ENCODE data around the gene CPT2.

The CPT2 gene

GRCh38 chr1:53258216-53258615 is 61.6 kb downstream of the CPT2 start:
- in situ Hi-C loops (cut with HindIII; ENCODE audit: low sequenced_read_pairs) = no loop called here

- in situ Hi-C loops (cut with HindIII; ENCODE audit: low sequenced_read_pairs) = no loop called here
These were observed 63.3 kb downstream of the CPT2 start for GRCh38 chr1:53259932-53260331.

- in situ Hi-C loops (cut with HindIII; ENCODE audit: low sequenced_read_pairs) = no loop called here
These were observed 64.1 kb downstream of the CPT2 start for GRCh38 chr1:53260631-53261247.

GRCh38 chr1:53262000-53262399 is 65.4 kb downstream of the CPT2 start:
- in situ Hi-C loops (cut with HindIII; ENCODE audit: low sequenced_read_pairs) = no loop called here

Data from endothelial cell of hepatic sinusoid (primary cell).